ENCODE data around the gene CNTN2. TPM values are rescaled to one million over a fixed set of nuclear protein-coding genes. Genes with fewer than 3 reads are reported as not detected.

The CNTN2 gene
- total and polyA plus RNA-seq, 2 experiments from 2014 or later = 1.3 to 2.2 TPM

DNA sequence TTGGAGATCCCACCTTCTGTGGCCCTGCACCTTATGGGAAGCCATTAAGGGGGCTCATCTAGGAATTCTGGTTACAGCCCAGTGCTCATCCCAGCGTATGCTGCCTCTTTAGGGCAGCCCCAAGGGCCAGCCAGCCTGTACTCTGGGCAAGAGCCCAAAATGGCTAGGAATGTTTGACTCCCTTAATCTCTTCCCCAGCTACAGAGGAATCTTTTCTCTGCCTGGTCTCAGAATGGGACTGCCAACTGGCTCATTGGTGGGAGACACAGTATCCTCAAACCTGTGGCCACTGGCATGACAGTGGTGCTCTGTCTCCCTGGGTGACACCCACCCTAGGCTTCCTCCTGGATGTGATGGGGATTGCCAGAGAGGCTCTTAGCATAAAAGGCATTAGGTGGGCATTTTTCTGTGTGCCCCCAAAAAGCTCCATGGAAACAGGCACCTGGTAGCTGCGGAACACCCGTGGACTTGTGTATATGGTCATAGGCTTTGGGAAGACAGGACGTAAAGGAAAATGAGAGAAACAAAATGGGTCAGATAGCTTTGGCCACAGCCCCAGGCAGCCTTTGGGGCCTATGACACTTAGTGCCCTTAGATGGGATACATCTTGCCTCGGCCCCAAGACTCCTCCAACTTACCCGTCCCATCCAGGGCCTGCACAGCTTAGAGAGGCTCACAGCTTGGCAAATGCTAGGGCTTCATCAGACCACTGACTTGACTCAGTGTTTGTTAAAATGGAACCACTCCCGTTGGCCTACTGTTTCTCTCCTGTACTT, 34.3 kb downstream of the CNTN2 start:
- Histone ChIP-seq H2AFZ (no peak overlapping the region), H4K20me1 (replicated peaks; ENCODE audit: insufficient read depth) (no peaks in the 10 kb centered on the region), H3K36me3 (ENCODE audit: insufficient read depth) (no peaks in the 10 kb centered on the region), H3K4me3 (no peak overlapping the region), H3K27ac (ENCODE audit: low read depth) (no peak overlapping the region), H3F3A (replicated peaks; ENCODE audit: low read depth) (no peaks in the 10 kb centered on the region), H3K4me1 (ENCODE audit: insufficient read depth) (no peaks in the 10 kb centered on the region), H3K79me2 (replicated peaks; ENCODE audit: insufficient read depth) (no peaks in the 10 kb centered on the region), H3K4me2 (no peak overlapping the region), H3K27me3 (ENCODE audit: insufficient read depth) (no peaks in the 10 kb centered on the region), H3K9me2 (ENCODE audit: insufficient read depth) (no peaks in the 10 kb centered on the region)
- Mint-ChIP-seq H3K36me3 (ENCODE audit: low read depth) (no peaks in the 10 kb centered on the region), H3K27ac (no peak overlapping the region), H3K27me3 (ENCODE audit: insufficient read depth, low read depth, poor library complexity) (peaks cover 5% of the 10 kb centered on the region), H3K9me3 (no peaks in the 10 kb centered on the region), H3K4me1 (no peaks in the 10 kb centered on the region), H3K4me3 (no peak overlapping the region)
- TF ChIP-seq, protein P1, sequence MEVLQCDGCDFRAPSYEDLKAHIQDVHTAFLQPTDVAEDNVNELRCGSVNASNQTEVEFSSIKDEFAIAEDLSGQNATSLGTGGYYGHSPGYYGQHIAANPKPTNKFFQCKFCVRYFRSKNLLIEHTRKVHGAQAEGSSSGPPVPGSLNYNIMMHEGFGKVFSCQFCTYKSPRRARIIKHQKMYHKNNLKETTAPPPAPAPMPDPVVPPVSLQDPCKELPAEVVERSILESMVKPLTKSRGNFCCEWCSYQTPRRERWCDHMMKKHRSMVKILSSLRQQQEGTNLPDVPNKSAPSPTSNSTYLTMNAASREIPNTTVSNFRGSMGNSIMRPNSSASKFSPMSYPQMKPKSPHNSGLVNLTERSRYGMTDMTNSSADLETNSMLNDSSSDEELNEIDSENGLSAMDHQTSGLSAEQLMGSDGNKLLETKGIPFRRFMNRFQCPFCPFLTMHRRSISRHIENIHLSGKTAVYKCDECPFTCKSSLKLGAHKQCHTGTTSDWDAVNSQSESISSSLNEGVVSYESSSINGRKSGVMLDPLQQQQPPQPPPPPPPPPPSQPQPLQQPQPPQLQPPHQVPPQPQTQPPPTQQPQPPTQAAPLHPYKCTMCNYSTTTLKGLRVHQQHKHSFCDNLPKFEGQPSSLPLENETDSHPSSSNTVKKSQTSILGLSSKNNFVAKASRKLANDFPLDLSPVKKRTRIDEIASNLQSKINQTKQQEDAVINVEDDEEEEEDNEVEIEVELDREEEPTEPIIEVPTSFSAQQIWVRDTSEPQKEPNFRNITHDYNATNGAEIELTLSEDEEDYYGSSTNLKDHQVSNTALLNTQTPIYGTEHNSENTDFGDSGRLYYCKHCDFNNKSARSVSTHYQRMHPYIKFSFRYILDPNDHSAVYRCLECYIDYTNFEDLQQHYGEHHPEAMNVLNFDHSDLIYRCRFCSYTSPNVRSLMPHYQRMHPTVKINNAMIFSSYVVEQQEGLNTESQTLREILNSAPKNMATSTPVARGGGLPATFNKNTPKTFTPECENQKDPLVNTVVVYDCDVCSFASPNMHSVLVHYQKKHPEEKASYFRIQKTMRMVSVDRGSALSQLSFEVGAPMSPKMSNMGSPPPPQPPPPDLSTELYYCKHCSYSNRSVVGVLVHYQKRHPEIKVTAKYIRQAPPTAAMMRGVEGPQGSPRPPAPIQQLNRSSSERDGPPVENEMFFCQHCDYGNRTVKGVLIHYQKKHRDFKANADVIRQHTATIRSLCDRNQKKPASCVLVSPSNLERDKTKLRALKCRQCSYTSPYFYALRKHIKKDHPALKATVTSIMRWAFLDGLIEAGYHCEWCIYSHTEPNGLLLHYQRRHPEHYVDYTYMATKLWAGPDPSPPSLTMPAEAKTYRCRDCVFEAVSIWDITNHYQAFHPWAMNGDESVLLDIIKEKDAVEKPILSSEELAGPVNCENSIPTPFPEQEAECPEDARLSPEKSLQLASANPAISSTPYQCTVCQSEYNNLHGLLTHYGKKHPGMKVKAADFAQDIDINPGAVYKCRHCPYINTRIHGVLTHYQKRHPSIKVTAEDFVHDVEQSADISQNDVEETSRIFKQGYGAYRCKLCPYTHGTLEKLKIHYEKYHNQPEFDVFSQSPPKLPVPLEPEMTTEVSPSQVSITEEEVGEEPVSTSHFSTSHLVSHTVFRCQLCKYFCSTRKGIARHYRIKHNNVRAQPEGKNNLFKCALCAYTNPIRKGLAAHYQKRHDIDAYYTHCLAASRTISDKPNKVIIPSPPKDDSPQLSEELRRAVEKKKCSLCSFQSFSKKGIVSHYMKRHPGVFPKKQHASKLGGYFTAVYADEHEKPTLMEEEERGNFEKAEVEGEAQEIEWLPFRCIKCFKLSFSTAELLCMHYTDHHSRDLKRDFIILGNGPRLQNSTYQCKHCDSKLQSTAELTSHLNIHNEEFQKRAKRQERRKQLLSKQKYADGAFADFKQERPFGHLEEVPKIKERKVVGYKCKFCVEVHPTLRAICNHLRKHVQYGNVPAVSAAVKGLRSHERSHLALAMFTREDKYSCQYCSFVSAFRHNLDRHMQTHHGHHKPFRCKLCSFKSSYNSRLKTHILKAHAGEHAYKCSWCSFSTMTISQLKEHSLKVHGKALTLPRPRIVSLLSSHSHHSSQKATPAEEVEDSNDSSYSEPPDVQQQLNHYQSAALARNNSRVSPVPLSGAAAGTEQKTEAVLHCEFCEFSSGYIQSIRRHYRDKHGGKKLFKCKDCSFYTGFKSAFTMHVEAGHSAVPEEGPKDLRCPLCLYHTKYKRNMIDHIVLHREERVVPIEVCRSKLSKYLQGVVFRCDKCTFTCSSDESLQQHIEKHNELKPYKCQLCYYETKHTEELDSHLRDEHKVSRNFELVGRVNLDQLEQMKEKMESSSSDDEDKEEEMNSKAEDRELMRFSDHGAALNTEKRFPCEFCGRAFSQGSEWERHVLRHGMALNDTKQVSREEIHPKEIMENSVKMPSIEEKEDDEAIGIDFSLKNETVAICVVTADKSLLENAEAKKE (CRISPR knock-in tag; IDR thresholded peaks at IDR 0.05) = no peak
- TF ChIP-seq, protein P2, sequence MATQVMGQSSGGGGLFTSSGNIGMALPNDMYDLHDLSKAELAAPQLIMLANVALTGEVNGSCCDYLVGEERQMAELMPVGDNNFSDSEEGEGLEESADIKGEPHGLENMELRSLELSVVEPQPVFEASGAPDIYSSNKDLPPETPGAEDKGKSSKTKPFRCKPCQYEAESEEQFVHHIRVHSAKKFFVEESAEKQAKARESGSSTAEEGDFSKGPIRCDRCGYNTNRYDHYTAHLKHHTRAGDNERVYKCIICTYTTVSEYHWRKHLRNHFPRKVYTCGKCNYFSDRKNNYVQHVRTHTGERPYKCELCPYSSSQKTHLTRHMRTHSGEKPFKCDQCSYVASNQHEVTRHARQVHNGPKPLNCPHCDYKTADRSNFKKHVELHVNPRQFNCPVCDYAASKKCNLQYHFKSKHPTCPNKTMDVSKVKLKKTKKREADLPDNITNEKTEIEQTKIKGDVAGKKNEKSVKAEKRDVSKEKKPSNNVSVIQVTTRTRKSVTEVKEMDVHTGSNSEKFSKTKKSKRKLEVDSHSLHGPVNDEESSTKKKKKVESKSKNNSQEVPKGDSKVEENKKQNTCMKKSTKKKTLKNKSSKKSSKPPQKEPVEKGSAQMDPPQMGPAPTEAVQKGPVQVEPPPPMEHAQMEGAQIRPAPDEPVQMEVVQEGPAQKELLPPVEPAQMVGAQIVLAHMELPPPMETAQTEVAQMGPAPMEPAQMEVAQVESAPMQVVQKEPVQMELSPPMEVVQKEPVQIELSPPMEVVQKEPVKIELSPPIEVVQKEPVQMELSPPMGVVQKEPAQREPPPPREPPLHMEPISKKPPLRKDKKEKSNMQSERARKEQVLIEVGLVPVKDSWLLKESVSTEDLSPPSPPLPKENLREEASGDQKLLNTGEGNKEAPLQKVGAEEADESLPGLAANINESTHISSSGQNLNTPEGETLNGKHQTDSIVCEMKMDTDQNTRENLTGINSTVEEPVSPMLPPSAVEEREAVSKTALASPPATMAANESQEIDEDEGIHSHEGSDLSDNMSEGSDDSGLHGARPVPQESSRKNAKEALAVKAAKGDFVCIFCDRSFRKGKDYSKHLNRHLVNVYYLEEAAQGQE (IDR thresholded peaks at IDR 0.05; ENCODE audit: unreplicated experiment) = no peak
- TF ChIP-seq EZH2 (IDR thresholded peaks at IDR 0.05; ENCODE audit: low read depth, unreplicated experiment) = no peak
- no peak for TF ChIP-seq ZNF331 (CRISPR knock-in tag; IDR thresholded peaks at IDR 0.05; ENCODE audit: low read depth)
- TF ChIP-seq CREB1 (CRISPR knock-in tag; IDR thresholded peaks at IDR 0.05; ENCODE audit: low read depth) = no peak
- no peak for TF ChIP-seq STAT1 (IDR thresholded peaks at IDR 0.05; ENCODE audit: unreplicated experiment)
- TF ChIP-seq, protein P3, sequence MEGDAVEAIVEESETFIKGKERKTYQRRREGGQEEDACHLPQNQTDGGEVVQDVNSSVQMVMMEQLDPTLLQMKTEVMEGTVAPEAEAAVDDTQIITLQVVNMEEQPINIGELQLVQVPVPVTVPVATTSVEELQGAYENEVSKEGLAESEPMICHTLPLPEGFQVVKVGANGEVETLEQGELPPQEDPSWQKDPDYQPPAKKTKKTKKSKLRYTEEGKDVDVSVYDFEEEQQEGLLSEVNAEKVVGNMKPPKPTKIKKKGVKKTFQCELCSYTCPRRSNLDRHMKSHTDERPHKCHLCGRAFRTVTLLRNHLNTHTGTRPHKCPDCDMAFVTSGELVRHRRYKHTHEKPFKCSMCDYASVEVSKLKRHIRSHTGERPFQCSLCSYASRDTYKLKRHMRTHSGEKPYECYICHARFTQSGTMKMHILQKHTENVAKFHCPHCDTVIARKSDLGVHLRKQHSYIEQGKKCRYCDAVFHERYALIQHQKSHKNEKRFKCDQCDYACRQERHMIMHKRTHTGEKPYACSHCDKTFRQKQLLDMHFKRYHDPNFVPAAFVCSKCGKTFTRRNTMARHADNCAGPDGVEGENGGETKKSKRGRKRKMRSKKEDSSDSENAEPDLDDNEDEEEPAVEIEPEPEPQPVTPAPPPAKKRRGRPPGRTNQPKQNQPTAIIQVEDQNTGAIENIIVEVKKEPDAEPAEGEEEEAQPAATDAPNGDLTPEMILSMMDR (conservative IDR thresholded peaks at IDR 0.05; ENCODE audit: low read depth in 2 of 2) = no peak
- no peak for TF ChIP-seq ZNF114 (CRISPR knock-in tag; IDR thresholded peaks at IDR 0.05)
- TF ChIP-seq EZH2phosphoT487 (IDR thresholded peaks at IDR 0.05; ENCODE audit: unreplicated experiment) = no peak
- TF ChIP-seq JUNB (IDR thresholded peaks at IDR 0.05; ENCODE audit: unreplicated experiment) = no peak
- TF ChIP-seq NANOG (IDR thresholded peaks at IDR 0.05; ENCODE audit: borderline replicate concordance) = no peak
- no peak for TF ChIP-seq POLR2AphosphoS5 (IDR thresholded peaks at IDR 0.05; ENCODE audit: low read depth)
- TF ChIP-seq, protein P4, sequence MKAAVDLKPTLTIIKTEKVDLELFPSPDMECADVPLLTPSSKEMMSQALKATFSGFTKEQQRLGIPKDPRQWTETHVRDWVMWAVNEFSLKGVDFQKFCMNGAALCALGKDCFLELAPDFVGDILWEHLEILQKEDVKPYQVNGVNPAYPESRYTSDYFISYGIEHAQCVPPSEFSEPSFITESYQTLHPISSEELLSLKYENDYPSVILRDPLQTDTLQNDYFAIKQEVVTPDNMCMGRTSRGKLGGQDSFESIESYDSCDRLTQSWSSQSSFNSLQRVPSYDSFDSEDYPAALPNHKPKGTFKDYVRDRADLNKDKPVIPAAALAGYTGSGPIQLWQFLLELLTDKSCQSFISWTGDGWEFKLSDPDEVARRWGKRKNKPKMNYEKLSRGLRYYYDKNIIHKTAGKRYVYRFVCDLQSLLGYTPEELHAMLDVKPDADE (IDR thresholded peaks at IDR 0.05) = no peak
- DNase-seq (ENCODE audit: low spot score) (no peak), ATAC-seq (no peak)

Data from GM23338 (cell line).